ENCODE measurements around the gene EIF4A3. TPM values are rescaled to one million over a fixed set of nuclear protein-coding genes. Genes with fewer than 3 reads are reported as not detected.

EIF4A3 gene
- total RNA-seq, 1 experiment from 2014 or later: 160 TPM

DNA sequence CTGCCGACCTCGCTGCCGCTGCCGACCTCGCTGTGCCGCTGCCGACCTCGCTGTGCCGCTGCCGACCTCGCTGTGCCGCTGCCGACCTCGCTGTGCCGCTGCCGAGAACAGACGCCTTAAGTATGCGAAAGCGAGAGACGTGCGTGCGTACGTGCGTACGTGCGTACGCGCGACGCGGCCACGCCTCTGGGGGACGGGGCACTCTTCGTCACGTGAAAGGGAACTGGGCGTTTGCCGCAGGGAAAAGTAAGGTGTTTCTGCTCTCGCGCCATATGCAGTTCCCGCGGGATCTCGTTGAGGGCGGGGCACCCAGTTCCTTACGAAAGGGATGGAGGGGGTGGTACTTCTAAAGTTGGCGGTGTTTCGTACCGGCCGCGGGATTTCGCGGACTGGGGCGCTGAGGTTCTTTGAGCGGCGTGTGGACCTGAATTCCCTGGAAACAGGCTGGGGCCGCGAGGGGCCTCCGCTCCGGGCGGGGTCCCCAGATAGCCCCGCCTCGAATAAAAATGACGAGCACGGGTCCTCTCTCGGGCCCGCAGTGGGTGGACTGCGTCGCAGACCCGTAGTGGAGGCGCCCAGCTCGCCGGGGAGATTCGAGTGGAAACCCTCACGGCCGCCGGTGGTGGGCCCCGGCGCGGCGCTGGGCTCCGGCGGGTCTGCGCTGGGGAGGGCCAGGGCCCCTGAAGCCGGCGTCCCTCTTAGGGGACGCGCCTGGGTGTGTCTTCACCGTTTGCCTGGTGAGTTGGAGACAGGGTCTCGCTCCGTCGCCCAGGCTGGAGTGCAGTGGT, at the start of gene EIF4A3 (continued):
- TF ChIP-seq, protein P1, sequence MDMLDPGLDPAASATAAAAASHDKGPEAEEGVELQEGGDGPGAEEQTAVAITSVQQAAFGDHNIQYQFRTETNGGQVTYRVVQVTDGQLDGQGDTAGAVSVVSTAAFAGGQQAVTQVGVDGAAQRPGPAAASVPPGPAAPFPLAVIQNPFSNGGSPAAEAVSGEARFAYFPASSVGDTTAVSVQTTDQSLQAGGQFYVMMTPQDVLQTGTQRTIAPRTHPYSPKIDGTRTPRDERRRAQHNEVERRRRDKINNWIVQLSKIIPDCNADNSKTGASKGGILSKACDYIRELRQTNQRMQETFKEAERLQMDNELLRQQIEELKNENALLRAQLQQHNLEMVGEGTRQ (CRISPR knock-in tag; IDR thresholded peaks at IDR 0.05): peak; percentile 94
- TF ChIP-seq OVOL2 (CRISPR knock-in tag; IDR thresholded peaks at IDR 0.05; ENCODE audit: borderline replicate concordance) (no peak), GABPB1 (CRISPR knock-in tag; IDR thresholded peaks at IDR 0.05) (peak; percentile 80), NR3C1 (CRISPR knock-in tag; conservative IDR thresholded peaks at IDR 0.05; ENCODE audit: low read depth) (no peak), EMX1 (CRISPR knock-in tag; IDR thresholded peaks at IDR 0.05) (no peak), SMAD4 (CRISPR knock-in tag; IDR thresholded peaks at IDR 0.05) (no peak), ETV6 (CRISPR knock-in tag; IDR thresholded peaks at IDR 0.05) (0 out of 2 replicates have a peak, but pooled peaks have one; percentile 52), RORB (CRISPR knock-in tag; IDR thresholded peaks at IDR 0.05) (no peak), ELF4 (CRISPR knock-in tag; IDR thresholded peaks at IDR 0.05; ENCODE audit: low read depth) (no peak), ZNF138 (CRISPR knock-in tag; conservative IDR thresholded peaks at IDR 0.05) (0 out of 2 replicates have a peak, but pooled peaks have one; percentile 36), PRRX2 (CRISPR knock-in tag; IDR thresholded peaks at IDR 0.05) (no peak), ZNF317 (CRISPR knock-in tag; IDR thresholded peaks at IDR 0.05; ENCODE audit: borderline replicate concordance, low read depth) (no peak), GTF2I (CRISPR knock-in tag; conservative IDR thresholded peaks at IDR 0.05) (no peak), SOX15 (CRISPR knock-in tag; IDR thresholded peaks at IDR 0.05) (no peak)
- TF ChIP-seq, protein P2, sequence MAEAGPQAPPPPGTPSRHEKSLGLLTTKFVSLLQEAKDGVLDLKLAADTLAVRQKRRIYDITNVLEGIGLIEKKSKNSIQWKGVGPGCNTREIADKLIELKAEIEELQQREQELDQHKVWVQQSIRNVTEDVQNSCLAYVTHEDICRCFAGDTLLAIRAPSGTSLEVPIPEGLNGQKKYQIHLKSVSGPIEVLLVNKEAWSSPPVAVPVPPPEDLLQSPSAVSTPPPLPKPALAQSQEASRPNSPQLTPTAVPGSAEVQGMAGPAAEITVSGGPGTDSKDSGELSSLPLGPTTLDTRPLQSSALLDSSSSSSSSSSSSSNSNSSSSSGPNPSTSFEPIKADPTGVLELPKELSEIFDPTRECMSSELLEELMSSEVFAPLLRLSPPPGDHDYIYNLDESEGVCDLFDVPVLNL (CRISPR knock-in tag; IDR thresholded peaks at IDR 0.05; ENCODE audit: borderline replicate concordance, low read depth): 0 out of 2 replicates have a peak, but pooled peaks have one; percentile 16
- TF ChIP-seq, protein P3, sequence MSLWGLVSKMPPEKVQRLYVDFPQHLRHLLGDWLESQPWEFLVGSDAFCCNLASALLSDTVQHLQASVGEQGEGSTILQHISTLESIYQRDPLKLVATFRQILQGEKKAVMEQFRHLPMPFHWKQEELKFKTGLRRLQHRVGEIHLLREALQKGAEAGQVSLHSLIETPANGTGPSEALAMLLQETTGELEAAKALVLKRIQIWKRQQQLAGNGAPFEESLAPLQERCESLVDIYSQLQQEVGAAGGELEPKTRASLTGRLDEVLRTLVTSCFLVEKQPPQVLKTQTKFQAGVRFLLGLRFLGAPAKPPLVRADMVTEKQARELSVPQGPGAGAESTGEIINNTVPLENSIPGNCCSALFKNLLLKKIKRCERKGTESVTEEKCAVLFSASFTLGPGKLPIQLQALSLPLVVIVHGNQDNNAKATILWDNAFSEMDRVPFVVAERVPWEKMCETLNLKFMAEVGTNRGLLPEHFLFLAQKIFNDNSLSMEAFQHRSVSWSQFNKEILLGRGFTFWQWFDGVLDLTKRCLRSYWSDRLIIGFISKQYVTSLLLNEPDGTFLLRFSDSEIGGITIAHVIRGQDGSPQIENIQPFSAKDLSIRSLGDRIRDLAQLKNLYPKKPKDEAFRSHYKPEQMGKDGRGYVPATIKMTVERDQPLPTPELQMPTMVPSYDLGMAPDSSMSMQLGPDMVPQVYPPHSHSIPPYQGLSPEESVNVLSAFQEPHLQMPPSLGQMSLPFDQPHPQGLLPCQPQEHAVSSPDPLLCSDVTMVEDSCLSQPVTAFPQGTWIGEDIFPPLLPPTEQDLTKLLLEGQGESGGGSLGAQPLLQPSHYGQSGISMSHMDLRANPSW (CRISPR knock-in tag; conservative IDR thresholded peaks at IDR 0.05; ENCODE audit: low read depth): 0 out of 2 replicates have a peak, but pooled peaks have one; percentile 13
- TF ChIP-seq, protein P4, sequence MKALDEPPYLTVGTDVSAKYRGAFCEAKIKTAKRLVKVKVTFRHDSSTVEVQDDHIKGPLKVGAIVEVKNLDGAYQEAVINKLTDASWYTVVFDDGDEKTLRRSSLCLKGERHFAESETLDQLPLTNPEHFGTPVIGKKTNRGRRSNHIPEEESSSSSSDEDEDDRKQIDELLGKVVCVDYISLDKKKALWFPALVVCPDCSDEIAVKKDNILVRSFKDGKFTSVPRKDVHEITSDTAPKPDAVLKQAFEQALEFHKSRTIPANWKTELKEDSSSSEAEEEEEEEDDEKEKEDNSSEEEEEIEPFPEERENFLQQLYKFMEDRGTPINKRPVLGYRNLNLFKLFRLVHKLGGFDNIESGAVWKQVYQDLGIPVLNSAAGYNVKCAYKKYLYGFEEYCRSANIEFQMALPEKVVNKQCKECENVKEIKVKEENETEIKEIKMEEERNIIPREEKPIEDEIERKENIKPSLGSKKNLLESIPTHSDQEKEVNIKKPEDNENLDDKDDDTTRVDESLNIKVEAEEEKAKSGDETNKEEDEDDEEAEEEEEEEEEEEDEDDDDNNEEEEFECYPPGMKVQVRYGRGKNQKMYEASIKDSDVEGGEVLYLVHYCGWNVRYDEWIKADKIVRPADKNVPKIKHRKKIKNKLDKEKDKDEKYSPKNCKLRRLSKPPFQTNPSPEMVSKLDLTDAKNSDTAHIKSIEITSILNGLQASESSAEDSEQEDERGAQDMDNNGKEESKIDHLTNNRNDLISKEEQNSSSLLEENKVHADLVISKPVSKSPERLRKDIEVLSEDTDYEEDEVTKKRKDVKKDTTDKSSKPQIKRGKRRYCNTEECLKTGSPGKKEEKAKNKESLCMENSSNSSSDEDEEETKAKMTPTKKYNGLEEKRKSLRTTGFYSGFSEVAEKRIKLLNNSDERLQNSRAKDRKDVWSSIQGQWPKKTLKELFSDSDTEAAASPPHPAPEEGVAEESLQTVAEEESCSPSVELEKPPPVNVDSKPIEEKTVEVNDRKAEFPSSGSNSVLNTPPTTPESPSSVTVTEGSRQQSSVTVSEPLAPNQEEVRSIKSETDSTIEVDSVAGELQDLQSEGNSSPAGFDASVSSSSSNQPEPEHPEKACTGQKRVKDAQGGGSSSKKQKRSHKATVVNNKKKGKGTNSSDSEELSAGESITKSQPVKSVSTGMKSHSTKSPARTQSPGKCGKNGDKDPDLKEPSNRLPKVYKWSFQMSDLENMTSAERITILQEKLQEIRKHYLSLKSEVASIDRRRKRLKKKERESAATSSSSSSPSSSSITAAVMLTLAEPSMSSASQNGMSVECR (CRISPR knock-in tag; IDR thresholded peaks at IDR 0.05; ENCODE audit: borderline replicate concordance): peak; percentile 50; the same call in 1 of the 2 replicates
- TF ChIP-seq, protein P5, sequence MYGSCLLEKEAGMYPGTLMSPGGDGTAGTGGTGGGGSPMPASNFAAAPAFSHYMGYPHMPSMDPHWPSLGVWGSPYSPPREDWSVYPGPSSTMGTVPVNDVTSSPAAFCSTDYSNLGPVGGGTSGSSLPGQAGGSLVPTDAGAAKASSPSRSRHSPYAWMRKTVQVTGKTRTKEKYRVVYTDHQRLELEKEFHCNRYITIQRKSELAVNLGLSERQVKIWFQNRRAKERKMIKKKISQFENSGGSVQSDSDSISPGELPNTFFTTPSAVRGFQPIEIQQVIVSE (CRISPR knock-in tag; IDR thresholded peaks at IDR 0.05; ENCODE audit: borderline replicate concordance): no peak
- TF ChIP-seq, protein P6, sequence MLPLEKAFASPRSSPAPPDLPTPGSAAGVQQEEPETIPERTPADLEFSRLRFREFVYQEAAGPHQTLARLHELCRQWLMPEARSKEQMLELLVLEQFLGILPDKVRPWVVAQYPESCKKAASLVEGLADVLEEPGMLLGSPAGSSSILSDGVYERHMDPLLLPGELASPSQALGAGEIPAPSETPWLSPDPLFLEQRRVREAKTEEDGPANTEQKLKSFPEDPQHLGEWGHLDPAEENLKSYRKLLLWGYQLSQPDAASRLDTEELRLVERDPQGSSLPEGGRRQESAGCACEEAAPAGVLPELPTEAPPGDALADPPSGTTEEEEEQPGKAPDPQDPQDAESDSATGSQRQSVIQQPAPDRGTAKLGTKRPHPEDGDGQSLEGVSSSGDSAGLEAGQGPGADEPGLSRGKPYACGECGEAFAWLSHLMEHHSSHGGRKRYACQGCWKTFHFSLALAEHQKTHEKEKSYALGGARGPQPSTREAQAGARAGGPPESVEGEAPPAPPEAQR (CRISPR knock-in tag; IDR thresholded peaks at IDR 0.05): no peak
- TF ChIP-seq, protein P7, sequence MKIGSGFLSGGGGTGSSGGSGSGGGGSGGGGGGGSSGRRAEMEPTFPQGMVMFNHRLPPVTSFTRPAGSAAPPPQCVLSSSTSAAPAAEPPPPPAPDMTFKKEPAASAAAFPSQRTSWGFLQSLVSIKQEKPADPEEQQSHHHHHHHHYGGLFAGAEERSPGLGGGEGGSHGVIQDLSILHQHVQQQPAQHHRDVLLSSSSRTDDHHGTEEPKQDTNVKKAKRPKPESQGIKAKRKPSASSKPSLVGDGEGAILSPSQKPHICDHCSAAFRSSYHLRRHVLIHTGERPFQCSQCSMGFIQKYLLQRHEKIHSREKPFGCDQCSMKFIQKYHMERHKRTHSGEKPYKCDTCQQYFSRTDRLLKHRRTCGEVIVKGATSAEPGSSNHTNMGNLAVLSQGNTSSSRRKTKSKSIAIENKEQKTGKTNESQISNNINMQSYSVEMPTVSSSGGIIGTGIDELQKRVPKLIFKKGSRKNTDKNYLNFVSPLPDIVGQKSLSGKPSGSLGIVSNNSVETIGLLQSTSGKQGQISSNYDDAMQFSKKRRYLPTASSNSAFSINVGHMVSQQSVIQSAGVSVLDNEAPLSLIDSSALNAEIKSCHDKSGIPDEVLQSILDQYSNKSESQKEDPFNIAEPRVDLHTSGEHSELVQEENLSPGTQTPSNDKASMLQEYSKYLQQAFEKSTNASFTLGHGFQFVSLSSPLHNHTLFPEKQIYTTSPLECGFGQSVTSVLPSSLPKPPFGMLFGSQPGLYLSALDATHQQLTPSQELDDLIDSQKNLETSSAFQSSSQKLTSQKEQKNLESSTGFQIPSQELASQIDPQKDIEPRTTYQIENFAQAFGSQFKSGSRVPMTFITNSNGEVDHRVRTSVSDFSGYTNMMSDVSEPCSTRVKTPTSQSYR (CRISPR knock-in tag; IDR thresholded peaks at IDR 0.05): no peak
- TF ChIP-seq, protein P8, sequence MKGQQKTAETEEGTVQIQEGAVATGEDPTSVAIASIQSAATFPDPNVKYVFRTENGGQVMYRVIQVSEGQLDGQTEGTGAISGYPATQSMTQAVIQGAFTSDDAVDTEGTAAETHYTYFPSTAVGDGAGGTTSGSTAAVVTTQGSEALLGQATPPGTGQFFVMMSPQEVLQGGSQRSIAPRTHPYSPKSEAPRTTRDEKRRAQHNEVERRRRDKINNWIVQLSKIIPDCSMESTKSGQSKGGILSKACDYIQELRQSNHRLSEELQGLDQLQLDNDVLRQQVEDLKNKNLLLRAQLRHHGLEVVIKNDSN (CRISPR knock-in tag; IDR thresholded peaks at IDR 0.05): peak; percentile 91
